Endothelial cell (in vitro differentiated cells): ENCODE measurements around the gene ZNF318. TPM values are rescaled to one million over a fixed set of nuclear protein-coding genes. Genes with fewer than 3 reads are reported as not detected.

ENCODE experiments used
- DNase-seq: peaks from one replicate; pipeline ENCODE4 v3.0.0; 2021; ENCODE audit warnings: low spot score
- H3K27ac Mint-ChIP-seq: one replicate; pipeline ENCODE4 v1.8.0; 2021; ENCODE audit warnings: mixed read lengths, inconsistent platforms; ENCODE audit not compliant: unreplicated experiment
- H3K27me3 Mint-ChIP-seq: one replicate; pipeline ENCODE4 v1.8.0; 2021; ENCODE audit warnings: mild to moderate bottlenecking, moderate library complexity, mixed read lengths, inconsistent platforms; ENCODE audit not compliant: unreplicated experiment
- H3K36me3 Mint-ChIP-seq: one replicate; pipeline ENCODE4 v1.8.0; 2021; ENCODE audit warnings: mild to moderate bottlenecking, low read depth, mixed read lengths, inconsistent platforms; ENCODE audit not compliant: unreplicated experiment
- H3K4me1 Mint-ChIP-seq: one replicate; pipeline ENCODE4 v1.8.0; 2021; ENCODE audit warnings: mild to moderate bottlenecking, mixed read lengths, inconsistent platforms; ENCODE audit not compliant: unreplicated experiment
- H3K4me3 Mint-ChIP-seq: one replicate; pipeline ENCODE4 v1.8.0; 2021; ENCODE audit warnings: mild to moderate bottlenecking, mixed read lengths, inconsistent platforms; ENCODE audit not compliant: unreplicated experiment
- H3K9me3 Mint-ChIP-seq: one replicate; pipeline ENCODE4 v1.8.0; 2021; ENCODE audit warnings: mixed read lengths, inconsistent platforms; ENCODE audit not compliant: unreplicated experiment
- total RNA-seq: library from RNA; stranded (reverse); fragmentation: NEBNext Ultra II Directional; extraction: Animal tissue kit (Norgen Biotek cat#: 25700); gene quantifications from one replicate; pipeline ENCODE4 v1.2.1, GENCODE V29; 2021; ENCODE audit not compliant: unreplicated experiment
- TF ChIP-seq, protein P1 (sequence below): fragments of 200-600 bp; sonication (generic); IDR thresholded peaks from one replicate; pipeline ENCODE4 v1.5.0; 2021; ENCODE audit warnings: antibody characterized with exemption; ENCODE audit not compliant: unreplicated experiment

The ZNF318 gene
- total RNA-seq, 1 donor from 2014 or later, result 26.7 TPM

DNA sequence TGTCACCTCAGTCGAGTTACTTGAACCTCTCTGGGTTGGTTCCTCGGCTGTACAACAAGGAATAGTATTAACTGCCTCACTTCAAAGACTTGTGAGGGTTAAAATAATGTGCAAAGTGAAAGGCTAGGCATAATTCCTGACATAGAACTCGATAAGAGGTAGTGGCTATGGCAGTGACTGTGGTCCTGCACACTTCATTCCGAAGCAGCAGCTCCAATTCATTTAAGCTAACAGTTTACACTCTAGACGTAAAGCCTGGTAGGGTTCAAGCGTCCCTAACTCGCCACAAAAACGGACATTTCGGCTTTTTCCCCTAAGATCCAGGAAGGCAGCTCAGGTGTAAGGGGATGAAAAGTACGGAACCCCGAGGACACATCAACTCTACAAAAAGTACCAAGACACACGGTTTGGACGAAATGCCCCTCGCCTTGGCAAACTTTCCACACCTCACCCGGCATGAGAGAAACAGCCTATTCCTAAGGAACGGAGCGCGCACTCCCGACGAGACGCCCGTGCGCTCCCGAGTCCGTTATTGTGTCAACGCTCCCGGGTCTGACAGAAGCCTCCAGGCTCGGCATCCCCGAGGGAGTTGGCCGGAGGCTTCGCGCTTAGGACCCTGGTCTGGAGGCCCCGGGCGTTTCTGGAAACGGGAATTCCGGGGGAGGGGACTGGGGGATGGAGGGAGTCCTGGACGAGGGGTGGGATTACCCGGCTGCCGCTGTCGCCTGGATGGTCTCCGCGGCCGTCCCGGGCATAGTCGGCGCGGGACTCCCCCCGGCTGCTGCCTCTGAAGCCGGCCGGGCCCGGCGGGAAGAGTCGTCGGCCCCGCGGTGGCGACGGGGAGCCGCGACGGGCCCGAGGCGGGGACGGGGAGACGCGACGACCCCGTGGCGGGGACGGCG, 937 bp downstream of the ZNF318 start:
- Mint-ChIP-seq H3K27me3 (peaks cover 3% of the 10 kb centered on the region), H3K4me1 (peaks cover 17% of the 10 kb centered on the region), H3K4me3 (peak overlapping the region; percentile 95)

DNA sequence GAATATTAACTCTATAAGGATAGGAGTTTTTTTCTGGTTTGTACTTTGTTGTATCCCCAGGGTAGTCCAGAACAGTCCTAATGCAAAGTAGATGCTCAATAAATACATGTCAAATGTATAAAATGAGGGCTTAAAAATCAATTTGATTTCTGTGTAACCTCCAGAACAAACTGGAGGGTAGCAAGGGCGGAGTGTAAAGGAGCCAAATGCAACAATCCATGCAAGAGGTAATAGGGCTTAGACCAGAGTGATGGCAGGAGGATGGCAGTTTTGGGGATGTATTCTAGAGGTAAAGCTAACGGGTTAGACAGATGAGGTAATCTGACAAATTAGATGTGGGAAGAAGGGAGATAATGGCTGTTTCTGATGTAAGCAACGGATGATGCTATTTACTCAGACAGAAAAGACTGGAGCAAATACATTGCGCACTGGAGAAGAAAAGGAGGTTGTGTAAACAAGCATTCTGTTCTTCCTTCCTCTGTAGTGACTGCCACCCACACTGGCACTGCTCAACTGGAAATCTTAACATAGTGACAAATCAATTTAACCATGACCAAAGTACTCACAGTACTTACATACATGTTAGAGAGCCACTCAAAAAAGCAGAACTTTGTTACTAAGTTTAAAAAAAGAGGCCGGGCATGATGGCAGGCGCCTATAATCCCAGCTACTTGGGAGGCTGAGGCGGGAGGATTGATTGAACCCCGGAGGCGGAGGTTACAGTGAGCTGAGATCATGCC, 2.0 kb downstream of the ZNF318 start:
- Mint-ChIP-seq H3K9me3 (no peaks in the 10 kb centered on the region), H3K27me3 (peaks cover 3% of the 10 kb centered on the region), H3K27ac (no peak overlapping the region), H3K4me1 (peaks cover 17% of the 10 kb centered on the region), H3K36me3 (peaks cover 32% of the 10 kb centered on the region), H3K4me3 (peak overlapping the region; percentile 78)
- DNase-seq, result no peak
- TF ChIP-seq, protein P1, sequence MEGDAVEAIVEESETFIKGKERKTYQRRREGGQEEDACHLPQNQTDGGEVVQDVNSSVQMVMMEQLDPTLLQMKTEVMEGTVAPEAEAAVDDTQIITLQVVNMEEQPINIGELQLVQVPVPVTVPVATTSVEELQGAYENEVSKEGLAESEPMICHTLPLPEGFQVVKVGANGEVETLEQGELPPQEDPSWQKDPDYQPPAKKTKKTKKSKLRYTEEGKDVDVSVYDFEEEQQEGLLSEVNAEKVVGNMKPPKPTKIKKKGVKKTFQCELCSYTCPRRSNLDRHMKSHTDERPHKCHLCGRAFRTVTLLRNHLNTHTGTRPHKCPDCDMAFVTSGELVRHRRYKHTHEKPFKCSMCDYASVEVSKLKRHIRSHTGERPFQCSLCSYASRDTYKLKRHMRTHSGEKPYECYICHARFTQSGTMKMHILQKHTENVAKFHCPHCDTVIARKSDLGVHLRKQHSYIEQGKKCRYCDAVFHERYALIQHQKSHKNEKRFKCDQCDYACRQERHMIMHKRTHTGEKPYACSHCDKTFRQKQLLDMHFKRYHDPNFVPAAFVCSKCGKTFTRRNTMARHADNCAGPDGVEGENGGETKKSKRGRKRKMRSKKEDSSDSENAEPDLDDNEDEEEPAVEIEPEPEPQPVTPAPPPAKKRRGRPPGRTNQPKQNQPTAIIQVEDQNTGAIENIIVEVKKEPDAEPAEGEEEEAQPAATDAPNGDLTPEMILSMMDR, result no peak

More for the DNA sequence above, 937 bp downstream of the ZNF318 start:
- TF ChIP-seq, protein P1, result no peak
- no peaks in the 10 kb centered on the region for H3K9me3 Mint-ChIP-seq
- peak; percentile 66 for DNase-seq
- no peak overlapping the region for H3K27ac Mint-ChIP-seq
- H3K36me3 Mint-ChIP-seq, result peaks cover 24% of the 10 kb centered on the region

DNA sequence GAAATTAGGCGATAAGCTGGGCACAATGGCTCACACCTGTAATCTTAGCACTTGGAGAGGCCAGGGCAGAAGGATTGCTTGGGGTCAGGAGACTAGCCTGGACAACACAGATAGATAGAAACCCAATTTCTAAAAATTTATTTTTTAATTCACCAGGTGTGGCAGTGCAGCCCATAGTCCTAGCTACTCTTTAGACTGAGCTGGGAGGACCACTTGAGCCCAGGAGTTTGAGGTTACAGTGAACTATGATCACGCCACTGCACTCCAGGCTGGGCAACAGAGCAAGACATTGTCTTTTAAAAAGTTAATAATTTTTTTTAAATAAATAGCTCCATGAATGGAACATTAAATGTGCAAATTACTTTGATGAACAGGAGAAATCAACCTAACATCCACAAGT, 8.2 kb downstream of the ZNF318 start:
- H3K9me3 Mint-ChIP-seq, result no peaks in the 10 kb centered on the region

DNA sequence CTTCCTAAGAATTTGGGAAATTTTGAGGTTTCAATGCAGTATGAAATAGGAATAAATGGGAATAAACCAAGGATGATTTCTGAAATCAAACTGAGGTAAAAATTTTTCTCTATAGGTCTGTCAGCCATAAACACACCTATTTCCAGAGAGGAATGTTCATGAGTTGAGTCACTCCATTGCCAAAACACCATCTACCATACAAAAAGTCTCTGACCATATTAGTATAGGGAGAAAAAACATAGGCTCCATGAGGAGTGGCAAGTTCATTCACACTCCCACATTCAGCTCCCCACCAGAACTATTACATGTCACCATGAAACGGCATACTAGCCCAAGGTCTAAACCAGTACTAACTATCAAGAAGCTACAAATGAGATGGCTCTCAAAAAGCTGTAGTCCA, 9.6 kb downstream of the ZNF318 start:
- no peak overlapping the region for H3K4me3 Mint-ChIP-seq
- no peaks in the 10 kb centered on the region for H3K9me3 Mint-ChIP-seq
- H3K27me3 Mint-ChIP-seq, result peaks cover 1% of the 10 kb centered on the region
- H3K4me1 Mint-ChIP-seq, result peaks cover 16% of the 10 kb centered on the region
- DNase-seq, result no peak
- TF ChIP-seq, protein P1, result no peak
- peaks cover 45% of the 10 kb centered on the region for H3K36me3 Mint-ChIP-seq
- H3K27ac Mint-ChIP-seq, result no peak overlapping the region

More for the DNA sequence above, 8.2 kb downstream of the ZNF318 start:
- Mint-ChIP-seq H3K27me3 (no peaks in the 10 kb centered on the region), H3K4me1 (peaks cover 11% of the 10 kb centered on the region), H3K36me3 (peaks cover 36% of the 10 kb centered on the region), H3K27ac (no peak overlapping the region), H3K4me3 (no peak overlapping the region)
- TF ChIP-seq, protein P1, result no peak
- DNase-seq, result no peak
